GM12801 (cell line): Measurements from ENCODE around the gene UNC13D.

ENCODE experiments used
- TF ChIP-seq, protein P1 (sequence below): IDR thresholded peaks from one replicate; pipeline ENCODE4 v1.5.1; 2011; ENCODE audit warnings: control low read depth; ENCODE audit not compliant: insufficient read length; ENCODE audit errors: extremely low read depth

UNC13D gene

DNA sequence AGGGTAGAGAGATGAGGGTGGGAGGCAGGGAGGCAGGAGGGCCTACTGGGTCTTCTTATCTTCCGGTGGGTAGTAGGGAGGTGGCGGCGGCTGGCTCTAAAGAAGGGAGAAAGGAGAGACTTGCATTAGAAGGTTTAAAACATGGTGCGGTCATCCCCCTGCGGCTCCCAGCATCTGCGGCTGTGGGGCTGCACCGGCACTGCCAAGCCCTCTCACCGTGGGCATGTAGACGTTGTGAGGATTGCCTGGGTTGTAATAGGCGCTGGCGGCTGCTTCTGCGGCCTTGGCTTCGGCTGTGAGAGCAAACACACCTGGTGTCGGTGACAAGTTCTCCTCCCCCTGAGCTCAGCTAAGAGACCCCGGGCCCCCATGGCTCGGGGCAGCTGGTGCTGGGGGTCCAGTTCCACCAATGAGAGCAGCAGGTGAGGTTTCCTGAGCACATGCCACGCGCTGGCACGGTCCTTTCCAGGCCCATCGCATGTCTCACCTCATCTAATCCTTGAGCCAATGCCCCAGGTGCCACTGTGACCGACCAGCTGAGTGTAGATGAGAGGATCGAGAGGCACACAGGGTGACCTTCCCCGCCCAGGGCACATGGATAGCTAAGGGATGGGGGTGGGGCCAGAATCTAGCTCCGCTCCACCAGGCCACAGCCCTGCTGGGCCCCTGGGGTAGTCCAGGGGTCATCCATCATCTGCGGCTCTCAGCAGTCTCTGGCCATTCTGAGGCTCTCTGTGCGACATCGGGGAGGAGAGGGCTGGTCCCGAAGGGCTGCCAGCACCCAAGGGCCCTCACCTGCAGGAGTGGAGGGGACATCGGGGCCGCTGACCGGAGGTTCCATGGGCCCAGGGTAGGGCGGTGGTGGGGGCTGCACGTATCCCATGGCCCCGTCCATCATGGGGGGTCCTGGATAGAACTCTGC is 2.7 kb upstream of the UNC13D start:
- TF ChIP-seq, protein P1, sequence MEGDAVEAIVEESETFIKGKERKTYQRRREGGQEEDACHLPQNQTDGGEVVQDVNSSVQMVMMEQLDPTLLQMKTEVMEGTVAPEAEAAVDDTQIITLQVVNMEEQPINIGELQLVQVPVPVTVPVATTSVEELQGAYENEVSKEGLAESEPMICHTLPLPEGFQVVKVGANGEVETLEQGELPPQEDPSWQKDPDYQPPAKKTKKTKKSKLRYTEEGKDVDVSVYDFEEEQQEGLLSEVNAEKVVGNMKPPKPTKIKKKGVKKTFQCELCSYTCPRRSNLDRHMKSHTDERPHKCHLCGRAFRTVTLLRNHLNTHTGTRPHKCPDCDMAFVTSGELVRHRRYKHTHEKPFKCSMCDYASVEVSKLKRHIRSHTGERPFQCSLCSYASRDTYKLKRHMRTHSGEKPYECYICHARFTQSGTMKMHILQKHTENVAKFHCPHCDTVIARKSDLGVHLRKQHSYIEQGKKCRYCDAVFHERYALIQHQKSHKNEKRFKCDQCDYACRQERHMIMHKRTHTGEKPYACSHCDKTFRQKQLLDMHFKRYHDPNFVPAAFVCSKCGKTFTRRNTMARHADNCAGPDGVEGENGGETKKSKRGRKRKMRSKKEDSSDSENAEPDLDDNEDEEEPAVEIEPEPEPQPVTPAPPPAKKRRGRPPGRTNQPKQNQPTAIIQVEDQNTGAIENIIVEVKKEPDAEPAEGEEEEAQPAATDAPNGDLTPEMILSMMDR, result no peak

DNA sequence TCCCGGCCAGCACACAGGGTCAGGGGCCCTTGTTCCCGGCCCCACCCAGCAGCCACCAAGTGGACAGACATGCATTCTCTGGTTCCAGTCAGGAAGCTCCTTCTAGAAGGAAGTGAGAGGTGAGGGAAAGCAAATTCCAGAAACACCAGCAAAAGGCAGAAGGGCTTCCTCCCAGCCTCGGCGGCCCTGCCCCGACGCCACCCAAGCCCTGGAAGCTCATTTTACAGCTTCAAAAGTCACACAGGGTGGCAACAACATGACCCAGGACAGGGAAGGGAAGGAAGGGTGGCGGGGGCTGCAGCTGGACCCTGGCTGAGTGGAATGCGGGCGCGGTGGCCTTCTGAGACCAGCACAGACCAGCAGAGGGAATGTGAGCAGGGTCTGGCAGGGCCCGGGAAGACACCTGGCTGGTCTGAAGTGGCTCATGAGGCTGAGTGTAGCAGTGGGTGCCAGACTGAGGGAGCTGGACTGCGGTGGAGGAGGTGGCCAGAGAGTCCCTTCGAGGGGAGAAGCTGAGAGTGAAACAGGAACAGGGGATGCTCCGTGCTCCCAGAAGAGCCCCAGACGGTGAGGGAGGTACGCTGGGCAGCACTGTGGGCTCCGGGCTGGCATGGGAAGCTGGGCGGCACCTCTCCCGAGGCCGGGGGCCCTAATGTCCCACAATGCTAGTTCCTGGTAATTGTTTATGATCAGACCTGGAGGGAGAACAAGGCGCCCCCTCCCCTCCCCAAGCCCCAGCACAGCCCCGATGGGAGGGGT is 1.9 kb upstream of the UNC13D start:
- TF ChIP-seq, protein P1, result no peak

DNA sequence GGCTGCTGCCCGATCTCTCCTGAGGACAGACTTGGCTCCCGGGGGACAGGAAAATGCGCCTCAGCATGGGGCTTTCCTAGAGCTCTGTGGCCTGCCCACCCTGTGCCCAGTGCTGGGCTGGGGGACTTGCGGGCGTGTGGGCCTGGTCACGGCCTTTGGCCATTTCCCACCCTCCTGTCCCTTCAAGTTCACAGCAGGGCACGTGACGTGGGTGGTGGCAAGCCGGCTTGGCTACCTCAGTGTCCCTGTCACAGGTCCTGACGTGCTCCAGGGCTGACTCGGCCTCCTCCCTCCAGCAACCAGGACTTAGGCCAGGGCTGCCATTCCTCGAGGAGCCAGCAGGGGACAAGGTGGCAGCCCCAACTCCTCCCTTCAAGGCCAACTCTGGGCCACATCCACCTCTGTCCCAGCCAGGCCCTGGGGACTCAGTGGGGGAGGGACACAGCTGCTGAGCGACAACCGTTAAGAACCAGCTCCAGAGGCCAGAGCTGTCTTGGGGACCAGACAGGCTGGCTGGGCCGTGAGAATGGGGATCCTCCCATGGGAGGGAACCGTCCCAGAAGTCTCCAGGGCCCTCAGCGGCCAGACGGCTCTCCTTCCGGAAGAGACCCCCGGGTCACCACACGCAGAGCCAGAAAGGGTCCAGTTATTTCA is 981 bp upstream of the UNC13D start:
- TF ChIP-seq, protein P1, result no peak

GRCh38 chr17:75844530-75845057 is 390 bp upstream of the UNC13D start:
- TF ChIP-seq, protein P1, result no peak

DNA sequence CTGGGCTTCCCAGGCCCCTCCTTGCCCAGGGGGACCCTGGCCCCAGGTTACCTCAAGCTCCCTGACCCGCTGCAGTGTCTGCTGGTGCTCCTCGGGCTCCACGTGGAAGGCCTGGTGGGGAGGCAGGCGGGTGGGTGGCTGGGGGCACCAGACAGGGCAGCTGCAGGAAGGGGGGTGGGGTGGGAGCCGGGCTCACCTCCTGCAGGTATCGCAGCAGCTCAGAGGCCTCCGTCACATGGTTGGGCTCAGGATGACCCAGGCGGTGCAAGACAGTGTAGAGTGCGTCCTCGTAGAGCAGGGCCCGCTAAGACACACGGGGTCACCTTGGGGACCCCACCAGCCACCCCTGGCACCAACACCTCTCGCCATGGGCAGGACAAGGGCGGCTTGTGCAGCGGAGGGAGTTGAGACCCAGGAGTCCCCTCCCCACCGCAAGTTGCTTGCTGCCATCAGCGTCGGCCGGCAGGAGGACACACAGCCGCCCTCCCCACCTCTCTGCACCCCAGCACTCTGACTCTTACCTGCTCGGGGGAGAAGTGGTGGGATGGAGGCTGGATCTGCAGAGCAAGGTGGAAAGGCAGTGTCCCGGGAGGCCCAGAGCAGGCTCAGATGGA is 1.1 kb downstream of the UNC13D start:
- TF ChIP-seq, protein P1, result no peak

DNA sequence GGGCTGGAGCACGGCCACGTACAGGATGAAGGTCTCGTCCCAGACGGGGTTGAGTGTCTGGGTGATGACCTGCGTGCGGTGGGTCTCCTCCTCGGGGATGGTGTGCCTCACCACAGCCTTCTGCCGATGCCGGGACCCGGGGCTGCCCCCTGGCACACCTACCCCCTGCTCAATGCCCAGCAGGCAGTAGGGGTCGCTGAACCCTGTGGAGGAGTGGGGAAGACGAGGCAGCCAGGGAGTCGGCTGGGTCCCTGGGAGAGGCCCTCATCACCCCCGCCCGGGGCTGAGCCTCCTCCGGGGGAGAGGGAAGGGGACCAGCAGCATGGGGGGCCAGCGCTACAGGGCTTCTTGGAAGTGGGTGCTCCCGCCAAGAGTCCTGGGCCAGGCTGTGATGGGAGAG is 1.8 kb downstream of the UNC13D start:
- TF ChIP-seq, protein P1, result no peak

DNA sequence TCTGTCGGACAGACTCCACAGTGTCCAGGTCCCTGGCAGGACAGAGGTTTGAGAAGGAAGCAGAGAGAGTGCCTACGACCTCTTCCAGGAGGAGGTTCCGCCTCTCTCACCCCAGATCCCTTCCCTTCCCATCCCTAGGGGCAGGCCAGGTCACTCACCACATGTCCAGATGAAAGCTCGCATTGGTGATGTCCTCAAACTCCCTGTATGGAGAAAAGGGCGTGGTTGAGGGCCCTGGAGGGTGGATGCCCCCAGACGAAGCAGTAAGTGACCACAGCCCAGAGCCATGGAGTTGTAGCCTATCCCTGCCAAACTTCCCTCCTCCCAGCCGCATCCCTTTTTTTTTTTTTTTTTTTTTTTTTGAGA is 3.4 kb downstream of the UNC13D start:
- TF ChIP-seq, protein P1, result no peak
